HEK293T (cell line): ENCODE data around the gene HIPK3.

Source experiments
- FOXM1 ChIP-seq: fragments of 450-650 bp; IDR thresholded peaks from 2 replicates; pipeline ENCODE4 v1.6.1; 2017; ENCODE audit warnings: mild to moderate bottlenecking, borderline replicate concordance
- HDGF ChIP-seq: fragments of 450-650 bp; IDR thresholded peaks from 2 replicates; pipeline ENCODE4 v1.6.1; 2017; ENCODE audit warnings: antibody characterized with exemption, borderline replicate concordance
- SUZ12 ChIP-seq: fragments of 450-650 bp; IDR thresholded peaks from 2 replicates; pipeline ENCODE4 v1.6.1; 2016; ENCODE audit warnings: mild to moderate bottlenecking

DNA sequence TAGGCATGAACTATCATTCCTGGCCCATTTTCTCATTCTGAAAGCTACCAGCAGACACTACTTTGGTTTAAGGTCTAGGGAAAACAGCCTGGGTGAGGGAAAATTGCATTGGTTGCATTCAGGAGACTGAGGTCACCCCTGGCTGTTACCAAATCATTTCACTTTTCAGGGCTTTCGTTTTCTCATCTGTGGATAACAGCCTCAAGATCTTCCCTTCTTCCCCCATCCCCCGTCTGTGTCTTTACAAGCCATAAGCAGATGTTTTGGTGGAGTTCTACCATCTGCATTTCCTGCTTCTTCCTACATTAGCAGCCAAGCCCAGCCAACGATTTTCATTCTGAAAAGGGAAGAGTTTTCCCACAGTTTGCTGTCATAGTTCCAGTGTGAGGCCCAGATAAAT lies 130.4 kb downstream of the HIPK3 start:
- TF ChIP-seq SUZ12 (no peak), HDGF (no peak), FOXM1 (no peak)
